Psoas muscle (tissue), 8 donors: ENCODE measurements around the gene CLCN4. TPM values are rescaled to one million over a fixed set of nuclear protein-coding genes. Genes with fewer than 3 reads are reported as not detected.

Experiments
- ATAC-seq, 4 donors: fragments of 200-7000 bp; cut with Tn5 transposase; one replicate each; pipeline ENCODE4 v1.9.1; 2020; ENCODE audit warnings: moderate library complexity in 3 of 4, mild to moderate bottlenecking in 2 of 4
- DNase-seq, 2 donors: peaks; one replicate each; pipeline ENCODE4 v3.0.0-alpha.2; 2020
- H3K27ac ChIP-seq: fragments of 200-600 bp; one replicate; pipeline ENCODE4 v1.8.0; 2022
- H3K27me3 ChIP-seq, 3 donors: fragments of 200-600 bp in 1 of 3; one replicate each; pipeline versions ENCODE4 v1.6.1 to v1.8.0; 2013 to 2022; ENCODE audit warnings: low read length in 2 of 3, mild to moderate bottlenecking in 2 of 3, moderate library complexity in 1 of 3; ENCODE audit not compliant: insufficient read depth in 3 of 3
- H3K36me3 ChIP-seq, 2 donors: fragments of 200-600 bp in 1 of 2; one replicate each; pipeline versions ENCODE4 v1.6.1 to v1.8.0; 2013 to 2022; ENCODE audit warnings: low read depth in 1 of 2, mild to moderate bottlenecking in 1 of 2, moderate library complexity in 1 of 2; ENCODE audit not compliant: insufficient read depth in 1 of 2
- H3K4me1 ChIP-seq: fragments of 200-600 bp; one replicate; pipeline ENCODE4 v1.8.0; 2022
- H3K4me3 ChIP-seq: fragments of 200-600 bp; one replicate; pipeline ENCODE4 v1.8.0; 2022; ENCODE audit warnings: mild to moderate bottlenecking
- H3K9me3 ChIP-seq: fragments of 200-600 bp; one replicate; pipeline ENCODE4 v1.8.0; 2022
- CTCF ChIP-seq: fragments of 200-600 bp; IDR thresholded peaks from one replicate; pipeline ENCODE4 v1.8.0; 2022; ENCODE audit warnings: antibody characterized with exemption
- WGBS, 3 donors: extraction: QIAGEN DNeasy Blood & Tissue Kit; methylation state at CpG; one replicate each; pipeline versions ENCODE4 v1.1.6 to v1.1.7; 2013; 5-methylcytosine and 5-hydroxymethylcytosine counted together
- intact Hi-C, 2 donors: fragments of 100-400 bp; cut with DNase I; formaldehyde crosslinking; loops; one replicate each; pipeline versions ENCODE4 v1.11.0 to v1.14.2; 2022
- polyA plus RNA-seq, 3 donors: library from polyadenylated mRNA; stranded (reverse); fragments of 200-250 nt; gene quantifications; one replicate each; pipeline ENCODE4 v1.2.3, GENCODE V29; 2013
- total RNA-seq, 4 donors: library from RNA; stranded (reverse); fragmentation: NEBNext Ultra II Directional in 2 of 4; extraction: Animal tissue kit (Norgen Biotek cat#: 25700) in 2 of 4; gene quantifications; one replicate each; pipeline versions ENCODE4 v1.2.1 to v1.2.4, GENCODE V29; 2021 to 2023
- donor health status: healthy with polysubstance abuse.
- donor health status: DM: no; HTN: no; CAD: no; lungs with moderate emphysema.
- donor health status: Bipolar disorder and iron deficiency.
- donor health status: healthy.
- donor health status: DM: yes; HTN: yes; CAD: no.
- donor health status: DM: no; HTN: no; CAD: no.
- donor health status: DM: no; HTN: no; CAD: no.
- donor health status: DM: yes; HTN: yes; CAD: no.

CLCN4 gene
- total and polyA plus RNA-seq, 7 donors, result 4.1 to 75.9 (median 53.8) TPM

- no peak overlapping the region for H3K27ac ChIP-seq
- peaks cover 0 to 31% of the 10 kb centered on the region in 2 donors for H3K36me3 ChIP-seq
- TF ChIP-seq CTCF, result no peak
- H3K4me3 ChIP-seq, result no peak overlapping the region
- DNase-seq (peak in 1 of 2 donors; percentile 51), ATAC-seq (peak in 3 of 4 donors; percentile 24 to 42 (median 36))
- intact Hi-C loops, result loop anchor here (5.0 to 10.0 kb wide), 3 partner anchors 141 to 951 kb away; no protein-coding TSS in a partner anchor
- H3K27me3 ChIP-seq, result peaks cover 0 to 8% (median 0%) of the 10 kb centered on the region in 3 donors
- H3K4me1 ChIP-seq, result no peaks in the 10 kb centered on the region
- H3K9me3 ChIP-seq, result no peaks in the 10 kb centered on the region
- 33 to 66% (median 40%) methylated on average over 6 to 9 of the region's 9 CpGs for WGBS, 3 donors
These were observed 29.6 kb downstream of the CLCN4 start for GRCh38 chrX:10186355-10186754.

- Histone ChIP-seq H3K27me3 (peaks cover 0 to 8% (median 0%) of the 10 kb centered on the region in 3 donors), H3K27ac (no peak overlapping the region), H3K4me3 (no peak overlapping the region), H3K36me3 (peaks cover 0 to 32% of the 10 kb centered on the region in 2 donors), H3K4me1 (no peaks in the 10 kb centered on the region), H3K9me3 (no peaks in the 10 kb centered on the region)
- DNase-seq, result peak in 1 of 2 donors; percentile 34
- no peak for ATAC-seq
- TF ChIP-seq CTCF, result no peak
- intact Hi-C loops, result loop anchor here (5.0 to 10.0 kb wide), 3 partner anchors 140 to 950 kb away; no protein-coding TSS in a partner anchor
- WGBS, 3 donors, result 79 to 93% (median 93%) methylated on average over 15 of the region's 15 CpGs
These were observed 30.6 kb downstream of the CLCN4 start for GRCh38 chrX:10187421-10187820.

GRCh38 chrX:10189317-10190268 is 32.8 kb downstream of the CLCN4 start:
- Histone ChIP-seq H3K4me1 (no peaks in the 10 kb centered on the region), H3K4me3 (no peak overlapping the region), H3K27me3 (peaks cover 0 to 8% (median 0%) of the 10 kb centered on the region in 3 donors), H3K27ac (no peak overlapping the region), H3K36me3 (peaks cover 0 to 32% of the 10 kb centered on the region in 2 donors), H3K9me3 (no peaks in the 10 kb centered on the region)
- ATAC-seq, result peak; percentile 86 to 95 (median 88)
- intact Hi-C loops, result loop anchor here (2.0 to 10.0 kb wide), 6 partner anchors 138 to 948 kb away; no protein-coding TSS in a partner anchor
- peak; percentile 90 for TF ChIP-seq CTCF
- whole genome bisulfite sequencing, 3 donors, result 25 to 44% (median 37%) methylated on average over 12 to 16 of the region's 16 CpGs
- peak; percentile 61 to 76 for DNase-seq

GRCh38 chrX:10190367-10190766 is 33.6 kb downstream of the CLCN4 start:
- Histone ChIP-seq H3K4me1 (no peaks in the 10 kb centered on the region), H3K27me3 (peaks cover 0 to 8% (median 0%) of the 10 kb centered on the region in 3 donors), H3K9me3 (no peaks in the 10 kb centered on the region), H3K27ac (no peak overlapping the region), H3K36me3 (peaks cover 0 to 32% of the 10 kb centered on the region in 2 donors), H3K4me3 (no peak overlapping the region)
- peak; percentile 50 for TF ChIP-seq CTCF
- ATAC-seq (peak in 2 of 4 donors; percentile 68 to 74), DNase-seq (no peak)
- intact Hi-C loops, result loop anchor here in 1 of 2 donors (5.0 kb wide), 1 partner anchor 427 kb away; no protein-coding TSS in a partner anchor
- 2 to 8% (median 4%) methylated on average over 3 of the region's 3 CpGs for WGBS, 3 donors
